NCI-H2107 treated with DMSO at 0.1 percent for 48 hours (cell line): ENCODE data around the gene TENM4.

Experiments
- DNase-seq: peaks from one replicate; lab custom pipeline; 2025; ENCODE audit not compliant: unreplicated experiment; lab: John Stamatoyannopoulos, UW

Gene TENM4

GRCh38 chr11:79421820-79422219 lies 19.0 kb downstream of the TENM4 start:
- DNase-seq: no peak

- DNase-seq: no peak
Observed at GRCh38 chr11:79419120-79419519, 21.7 kb downstream of the TENM4 start.

- DNase-seq: no peak
Observed at GRCh38 chr11:79418241-79418640, 22.6 kb downstream of the TENM4 start.

GRCh38 chr11:79417069-79417920 lies 23.5 kb downstream of the TENM4 start:
- DNase-seq: no peak

- no peak for DNase-seq
Observed at GRCh38 chr11:79415912-79416311, 24.9 kb downstream of the TENM4 start.

GRCh38 chr11:79415411-79415810 lies 25.4 kb downstream of the TENM4 start:
- DNase-seq: no peak

GRCh38 chr11:79414644-79415317 lies 26.0 kb downstream of the TENM4 start:
- no peak for DNase-seq

- DNase-seq: no peak
Observed at GRCh38 chr11:79414041-79414440, 26.8 kb downstream of the TENM4 start.

GRCh38 chr11:79413268-79413667 lies 27.6 kb downstream of the TENM4 start:
- no peak for DNase-seq

- DNase-seq: no peak
Observed at GRCh38 chr11:79412761-79413160, 28.1 kb downstream of the TENM4 start.

GRCh38 chr11:79409330-79409729 lies 31.5 kb downstream of the TENM4 start:
- no peak for DNase-seq

- no peak for DNase-seq
Observed at GRCh38 chr11:79406376-79406775, 34.5 kb downstream of the TENM4 start.

- DNase-seq: no peak
Observed at GRCh38 chr11:79404806-79405205, 36.0 kb downstream of the TENM4 start.

- DNase-seq: no peak
Observed at GRCh38 chr11:79404325-79404724, 36.5 kb downstream of the TENM4 start.

- no peak for DNase-seq
Observed at GRCh38 chr11:79403839-79404238, 37.0 kb downstream of the TENM4 start.

GRCh38 chr11:79402912-79403311 lies 37.9 kb downstream of the TENM4 start:
- no peak for DNase-seq

- no peak for DNase-seq
Observed at GRCh38 chr11:79400717-79401330, 40.0 kb downstream of the TENM4 start.

GRCh38 chr11:79400206-79400605 lies 40.6 kb downstream of the TENM4 start:
- DNase-seq: no peak

- DNase-seq: no peak
Observed at GRCh38 chr11:79397252-79397651, 43.6 kb downstream of the TENM4 start.

GRCh38 chr11:79396674-79397073 lies 44.2 kb downstream of the TENM4 start:
- no peak for DNase-seq

- DNase-seq: no peak
Observed at GRCh38 chr11:79396001-79396400, 44.8 kb downstream of the TENM4 start.
